GM19438 (cell line): ENCODE results near the gene SPNS3.

ENCODE experiments used
- ATAC-seq: cut with Tn5 transposase; IDR thresholded peaks from one replicate; pipeline ENCODE4 v1.9.1; 2021; ENCODE audit warnings: low read depth; ENCODE audit not compliant: unreplicated experiment

Gene SPNS3

DNA sequence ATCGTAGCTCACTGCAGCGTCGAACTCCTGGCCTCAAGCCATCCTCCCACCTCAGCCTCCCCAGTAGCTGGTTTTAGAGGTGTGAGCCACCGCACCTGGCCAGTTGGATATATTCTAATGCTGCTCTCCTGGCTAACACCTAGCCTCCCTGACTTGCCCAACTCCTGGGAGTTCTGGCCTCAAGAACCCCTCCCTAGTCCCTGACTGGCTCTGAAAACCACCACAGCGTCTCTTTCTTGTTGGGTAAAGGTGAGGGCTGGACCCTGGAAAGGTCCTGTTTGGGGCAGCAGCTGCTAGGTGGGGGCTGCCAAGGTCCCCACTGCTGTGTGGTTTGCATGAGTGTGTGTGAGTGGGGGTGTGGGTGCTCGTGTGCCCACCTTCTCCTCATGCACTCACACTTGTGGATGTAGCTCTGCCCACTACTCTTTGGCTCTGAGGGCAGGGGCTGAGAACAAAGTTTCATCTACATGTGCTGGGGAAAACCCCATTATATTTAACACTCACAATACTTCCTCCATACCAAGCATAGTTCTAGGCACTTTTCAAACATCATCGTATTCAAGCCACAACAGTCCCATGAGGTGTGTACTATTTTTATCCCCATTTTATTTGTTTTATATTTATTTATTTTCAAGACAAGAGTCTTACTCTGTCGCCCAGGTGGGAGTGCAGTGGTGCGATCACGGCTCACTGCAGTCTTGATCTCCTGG, 7.1 kb upstream of the SPNS3 start:
- ATAC-seq = no peak

DNA sequence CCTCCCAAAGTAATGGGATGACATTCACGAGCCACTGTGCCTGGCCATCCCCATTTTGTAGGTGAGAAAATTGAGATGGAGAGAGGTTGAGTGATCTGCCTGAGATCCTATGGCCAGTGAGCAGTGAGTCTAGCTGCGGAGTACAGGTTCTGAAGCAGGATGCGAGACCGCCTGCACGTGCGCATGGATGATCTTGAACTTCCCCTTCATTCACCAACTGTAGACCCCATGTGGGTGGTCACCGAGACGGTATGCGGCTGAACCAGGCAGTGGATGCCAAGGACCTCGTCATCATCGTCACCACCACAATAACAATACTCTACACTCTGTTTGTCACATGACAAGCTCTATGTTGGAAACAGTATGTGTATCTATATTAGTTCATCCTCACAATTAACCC, 6.2 kb upstream of the SPNS3 start:
- no peak for ATAC-seq

GRCh38 chr17:4436381-4436780, 2.6 kb downstream of the SPNS3 start:
- no peak for ATAC-seq

- no peak for ATAC-seq
Measured at GRCh38 chr17:4436846-4437245, 3.1 kb downstream of the SPNS3 start.

- ATAC-seq = no peak
Measured at GRCh38 chr17:4438162-4438944, 4.6 kb downstream of the SPNS3 start.

DNA sequence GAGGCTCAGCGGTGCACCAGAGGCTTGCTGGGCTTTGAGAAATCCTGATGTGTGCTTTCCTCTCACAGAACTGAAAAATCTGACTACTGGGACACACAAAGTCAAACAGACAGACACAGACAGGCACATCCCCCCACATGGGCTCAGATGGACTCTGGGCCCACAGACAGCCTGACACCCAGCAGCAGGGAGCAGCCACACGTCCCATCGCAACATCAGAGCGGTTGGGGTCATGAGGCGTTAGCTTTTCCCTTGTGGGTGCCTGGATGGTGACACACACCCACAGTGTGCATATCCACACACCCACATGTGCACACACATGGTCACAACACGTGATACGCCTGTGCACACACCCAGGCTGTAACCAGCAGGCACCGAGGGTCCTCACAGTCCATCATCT, 6.3 kb downstream of the SPNS3 start:
- no peak for ATAC-seq

DNA sequence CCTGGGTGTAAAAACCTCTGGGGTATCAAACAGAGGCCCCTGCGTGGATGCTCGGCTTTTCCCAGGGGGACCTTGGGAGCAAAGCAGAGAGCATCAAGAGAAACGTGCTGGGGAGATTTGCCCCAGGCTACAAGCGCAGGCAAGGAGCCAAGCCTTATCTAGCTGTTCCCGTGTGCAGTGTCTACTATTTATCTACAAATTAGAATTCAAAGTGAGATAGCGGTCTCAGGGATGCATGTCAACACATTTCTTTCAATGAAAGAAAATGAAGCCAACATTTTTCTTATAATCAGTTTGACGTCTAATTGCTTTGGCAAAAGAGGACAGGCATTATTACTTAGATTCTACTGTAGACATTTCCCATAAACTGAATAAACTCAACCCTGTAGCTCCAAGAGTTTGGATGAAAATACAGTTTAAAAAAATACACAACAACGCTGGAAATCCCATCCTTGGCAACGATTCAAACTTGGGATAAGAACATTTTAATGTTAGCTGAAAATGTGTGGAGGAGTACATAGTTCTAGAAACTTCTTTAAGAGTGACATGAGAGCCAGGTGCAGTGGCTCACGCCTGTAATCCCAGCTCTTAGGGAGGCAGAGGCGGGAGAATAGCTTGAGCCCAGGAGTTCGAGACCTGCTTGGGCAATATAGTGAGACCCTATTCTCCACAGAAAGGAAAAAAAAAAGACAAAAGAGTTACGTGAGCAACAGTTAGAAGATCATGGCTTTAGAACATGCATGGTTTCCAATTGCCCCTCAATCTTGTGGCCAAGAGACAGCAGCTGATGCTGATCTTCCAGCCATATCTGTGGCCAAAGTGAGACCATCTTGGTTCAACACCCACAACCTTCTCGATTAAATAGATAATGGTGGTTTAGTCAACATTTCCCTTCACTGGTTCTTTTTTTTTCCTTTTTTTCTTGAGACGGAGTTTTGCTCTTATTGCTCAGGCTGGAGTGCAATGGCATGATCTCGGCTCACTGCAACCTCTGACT, 7.2 kb downstream of the SPNS3 start:
- no peak for ATAC-seq

DNA sequence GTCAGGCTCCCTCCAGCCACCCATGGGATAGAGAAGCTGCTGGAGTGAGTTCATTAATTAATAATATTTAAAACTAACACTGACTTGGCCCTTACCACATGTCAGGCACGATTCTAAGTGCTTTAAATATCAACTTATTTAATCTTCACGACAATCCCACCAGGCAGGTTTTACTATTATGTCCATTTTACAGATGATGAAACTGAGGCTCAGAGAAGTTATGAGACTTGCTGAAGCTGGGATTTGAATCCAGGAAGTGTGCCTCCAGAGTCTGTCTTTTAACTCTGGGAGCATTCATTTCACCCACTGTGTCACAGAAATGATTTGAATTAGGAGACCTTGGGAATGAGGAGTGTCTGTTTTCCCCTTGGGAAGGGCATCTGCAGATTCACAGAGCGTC, 8.8 kb downstream of the SPNS3 start:
- ATAC-seq = no peak

- ATAC-seq = no peak
Measured at GRCh38 chr17:4443476-4443875, 9.7 kb downstream of the SPNS3 start.

DNA sequence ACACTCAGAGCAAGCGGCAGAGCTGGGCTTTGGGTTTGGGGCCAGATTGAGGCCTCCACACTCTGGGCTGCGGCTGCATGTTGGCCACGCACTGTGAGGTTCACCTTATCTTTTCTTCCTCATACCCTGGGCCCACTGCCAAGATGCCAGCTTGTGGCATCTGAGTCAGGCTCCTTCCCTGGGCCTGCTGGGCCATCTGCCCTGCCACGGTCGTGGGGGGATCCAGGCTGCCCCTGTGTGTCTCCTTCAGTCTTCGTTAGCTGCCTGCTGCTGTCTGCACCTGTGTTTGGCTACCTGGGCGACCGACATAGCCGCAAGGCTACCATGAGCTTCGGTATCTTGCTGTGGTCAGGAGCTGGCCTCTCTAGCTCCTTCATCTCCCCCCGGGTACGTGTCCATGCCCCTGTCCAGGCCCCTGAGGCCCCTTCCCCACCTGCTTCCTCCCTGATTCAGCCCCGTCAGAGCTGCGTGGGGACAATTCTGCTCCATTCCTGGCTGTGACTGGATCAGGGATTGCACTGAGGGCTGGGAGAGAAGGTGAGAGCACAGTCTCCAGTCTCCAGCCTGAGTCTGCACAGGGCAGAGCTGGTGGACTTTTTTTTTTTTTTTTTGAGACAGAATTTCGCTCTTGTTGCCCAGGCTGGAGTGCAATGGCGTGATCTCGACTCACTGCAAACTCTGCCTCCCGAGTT, 11.2 kb downstream of the SPNS3 start:
- no peak for ATAC-seq

- ATAC-seq = no peak
Measured at GRCh38 chr17:4445731-4446130, 12.0 kb downstream of the SPNS3 start.

GRCh38 chr17:4446326-4447071, 12.8 kb downstream of the SPNS3 start:
- no peak for ATAC-seq

DNA sequence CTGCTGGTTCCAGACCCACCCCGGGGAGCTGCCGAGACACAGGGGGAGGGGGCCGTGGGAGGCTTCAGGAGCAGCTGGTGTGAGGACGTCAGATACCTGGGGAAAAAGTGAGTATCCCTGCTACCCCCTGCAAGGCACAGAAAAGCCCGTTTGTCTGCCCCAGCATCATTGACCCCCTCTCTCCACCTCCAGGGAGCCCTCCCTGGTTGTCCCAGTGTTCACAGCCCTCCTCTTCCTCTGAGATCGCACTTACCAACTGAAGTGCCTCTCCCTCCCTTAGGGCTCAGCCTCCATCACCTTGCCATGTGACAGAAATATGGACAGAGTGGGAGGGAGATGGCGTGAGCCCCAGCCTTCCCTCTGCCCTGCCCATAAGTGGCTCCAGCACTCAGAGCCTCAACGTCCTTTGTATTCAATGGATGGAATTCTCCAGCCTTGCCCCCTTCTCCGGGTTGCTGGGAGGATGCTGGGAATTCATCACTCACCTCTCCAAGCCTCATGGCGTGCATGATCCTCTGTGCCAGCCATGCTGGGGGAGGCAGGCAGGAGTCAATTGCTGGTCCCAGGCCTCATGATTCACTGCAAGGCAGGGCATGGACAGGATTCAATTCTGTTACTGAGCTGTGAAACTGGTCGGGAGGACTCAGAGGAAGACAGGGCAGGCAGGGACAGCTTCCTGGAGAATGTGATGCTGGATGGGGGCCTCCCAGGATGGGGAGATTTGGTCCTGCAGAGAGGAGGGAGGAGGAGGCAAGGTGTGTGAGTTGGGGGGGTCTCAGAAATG, 14.6 kb downstream of the SPNS3 start:
- ATAC-seq = no peak

- ATAC-seq = no peak
Measured at GRCh38 chr17:4449736-4450135, 16.0 kb downstream of the SPNS3 start.

- no peak for ATAC-seq
Measured at GRCh38 chr17:4450710-4451316, 17.1 kb downstream of the SPNS3 start.

DNA sequence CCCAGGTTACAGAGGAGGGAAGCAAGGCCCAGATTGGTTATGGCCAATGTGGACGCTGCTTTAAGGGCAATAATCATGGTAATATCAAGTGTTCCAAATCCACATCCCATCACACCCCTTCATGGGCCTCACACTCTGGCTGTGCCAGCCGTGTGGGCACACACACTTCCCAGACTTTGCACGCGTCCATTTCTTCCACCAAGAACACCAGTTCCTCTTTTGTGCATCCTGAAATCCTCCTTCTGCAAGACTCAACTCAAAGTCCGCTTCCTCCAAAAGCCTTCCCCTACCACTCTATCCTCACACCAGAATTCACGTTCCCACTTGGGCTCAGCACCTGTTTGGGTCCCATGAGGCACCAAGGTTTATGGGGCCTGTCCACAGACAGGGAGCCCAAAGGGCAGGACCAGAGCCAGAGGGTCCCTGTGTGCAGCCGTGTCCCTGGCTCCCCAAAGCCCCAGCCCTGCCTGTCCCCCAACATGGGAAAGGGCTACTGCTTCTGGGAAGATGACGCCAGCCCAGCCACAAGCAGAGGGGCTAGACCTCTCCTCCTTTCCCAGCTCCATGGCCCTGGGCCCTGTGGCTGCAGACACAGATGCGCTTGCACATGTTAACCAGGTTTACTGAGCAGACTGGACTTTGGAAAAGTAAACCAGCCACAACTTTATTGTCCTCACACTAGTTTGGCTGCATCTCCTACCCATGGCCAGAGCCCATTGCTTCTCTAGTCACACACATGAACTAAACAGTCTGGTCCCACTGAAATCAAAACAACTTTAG, 20.3 kb downstream of the SPNS3 start:
- no peak for ATAC-seq

DNA sequence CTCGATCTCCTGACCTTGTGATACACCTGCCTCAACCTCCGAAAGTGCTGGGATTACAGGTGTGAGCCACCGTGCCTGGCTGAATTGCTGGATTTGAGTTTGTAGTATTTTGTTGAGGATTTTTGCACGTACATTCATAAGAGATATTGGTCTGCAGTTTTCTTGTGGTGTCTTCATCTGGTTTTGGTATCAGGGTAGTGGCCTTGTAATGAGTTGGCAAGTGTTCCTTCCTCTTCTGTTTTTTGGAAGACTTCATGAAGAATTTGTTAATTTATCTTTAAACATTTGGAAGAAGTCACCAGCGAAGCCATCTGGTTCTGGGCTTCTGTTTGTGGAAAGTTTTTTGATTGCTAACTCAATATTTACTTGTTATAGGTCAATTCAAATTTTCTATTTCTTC, 26.9 kb downstream of the SPNS3 start:
- ATAC-seq = no peak
